KOPT-K1 (cell line): ENCODE data around the gene ACAP2.
"Not testable (repeated sequence)": the region's sequence is repeated elsewhere in the genome, so short reads cannot be mapped to it uniquely, and the experiment has no call there.

Experiments
- H3K27ac ChIP-seq: fragments of 200-600 bp; sonication (generic); 2 replicates; pipeline ENCODE4 v1.5.1; 2016; ENCODE audit warnings: antibody characterized with exemption, mild to moderate bottlenecking, low read depth, low read length; ENCODE audit not compliant: poor library complexity, severe bottlenecking
- H3K36me3 ChIP-seq: fragments of 200-600 bp; sonication (generic); 2 replicates; pipeline ENCODE4 v1.5.1; 2017; ENCODE audit warnings: antibody characterized with exemption, mild to moderate bottlenecking, low read length, moderate library complexity; ENCODE audit not compliant: insufficient read depth
- H3K9me3 ChIP-seq: fragments of 200-600 bp; sonication (generic); 2 replicates; pipeline ENCODE4 v1.5.1; 2017; ENCODE audit warnings: antibody characterized with exemption, low read length, mild to moderate bottlenecking; ENCODE audit not compliant: insufficient read depth, poor library complexity, severe bottlenecking

Gene ACAP2

DNA sequence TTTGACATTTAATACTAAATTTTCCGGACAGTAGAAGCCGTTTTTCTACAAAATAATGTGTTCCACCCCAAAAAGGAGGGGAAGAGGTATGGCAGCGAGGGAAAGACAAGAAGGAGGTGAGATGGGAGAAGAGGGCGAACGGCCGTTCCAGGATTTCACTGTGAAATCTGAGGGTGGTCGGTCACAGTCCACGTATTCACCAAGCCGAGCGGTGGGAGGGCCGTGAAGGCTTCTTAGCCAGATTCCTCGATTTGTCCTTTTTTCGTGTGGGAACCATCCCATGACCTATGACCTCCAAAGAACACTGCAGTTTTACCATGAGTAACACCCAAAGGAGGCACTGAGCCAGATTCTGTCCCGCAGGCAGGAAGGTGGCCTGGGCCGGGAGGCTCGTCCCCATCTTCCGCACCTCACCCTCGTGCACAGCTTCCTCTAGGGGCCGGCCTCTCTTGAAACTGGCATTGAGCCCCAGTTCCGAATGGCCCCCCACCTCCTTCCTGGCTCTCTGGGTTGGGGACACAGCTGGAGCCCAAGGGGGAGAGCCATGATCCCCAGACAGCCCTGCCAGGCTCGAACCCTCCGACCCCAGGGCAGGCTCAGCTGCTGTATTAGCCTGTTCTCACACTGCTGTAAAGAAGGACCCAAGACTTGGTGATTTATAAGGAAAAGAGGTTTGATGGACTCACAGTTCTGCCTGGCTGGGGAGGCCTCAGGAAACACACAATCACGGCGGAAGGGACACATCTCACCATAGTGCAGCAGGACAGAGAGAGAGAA, 195.5 kb downstream of the ACAP2 start:
- Histone ChIP-seq H3K27ac (no peak overlapping the region), H3K36me3 (peaks cover 10% of the 10 kb centered on the region; the same call in 1 of the 2 replicates), H3K9me3 (no peaks in the 10 kb centered on the region)

DNA sequence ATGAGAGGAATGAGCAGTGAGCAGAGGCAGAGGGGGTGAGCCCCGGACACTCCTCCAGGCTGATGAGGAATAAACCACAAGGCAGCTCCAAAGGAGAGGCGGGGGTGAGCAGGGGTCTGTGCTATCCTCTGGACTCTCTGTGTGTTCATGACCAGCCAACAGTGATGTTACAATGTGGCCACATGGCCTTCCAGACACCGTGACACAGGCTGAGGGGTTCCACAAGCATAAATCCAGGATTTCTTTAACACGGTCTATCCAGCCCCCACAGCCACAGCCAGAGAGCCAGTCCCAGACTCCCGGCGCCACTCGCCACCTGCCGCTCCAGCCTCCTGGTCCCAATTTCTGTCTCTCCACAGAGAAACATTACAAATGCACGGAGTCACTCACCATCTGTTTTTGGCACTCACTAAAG, 196.2 kb downstream of the ACAP2 start:
- Histone ChIP-seq H3K27ac (no peak overlapping the region), H3K36me3 (peaks cover 10% of the 10 kb centered on the region; the same call in 1 of the 2 replicates), H3K9me3 (no peaks in the 10 kb centered on the region)

DNA sequence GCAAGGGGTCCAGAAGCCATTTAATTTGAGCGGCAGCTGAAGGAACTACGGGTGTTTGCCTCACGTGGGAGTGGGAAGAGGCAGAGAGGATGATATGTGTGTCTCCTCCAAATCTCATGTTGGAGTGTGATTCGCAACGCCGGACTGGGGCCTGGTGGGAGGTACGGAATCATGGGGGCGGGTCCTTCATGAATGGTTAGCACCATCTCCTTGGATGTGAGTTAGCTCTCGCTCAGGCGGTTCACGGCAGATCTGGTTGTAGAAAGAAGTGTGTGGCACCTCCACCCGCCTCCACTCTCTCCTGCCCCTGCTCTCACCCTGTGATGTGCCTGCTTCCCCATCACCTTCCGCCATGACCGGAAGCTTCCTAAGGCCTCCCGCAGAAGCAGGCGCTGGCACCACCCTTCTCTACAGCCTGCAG, 197.3 kb downstream of the ACAP2 start:
- no peaks in the 10 kb centered on the region for H3K9me3 ChIP-seq
- H3K27ac ChIP-seq: no peak overlapping the region
- peaks cover 10% of the 10 kb centered on the region; the same call in 1 of the 2 replicates for H3K36me3 ChIP-seq

DNA sequence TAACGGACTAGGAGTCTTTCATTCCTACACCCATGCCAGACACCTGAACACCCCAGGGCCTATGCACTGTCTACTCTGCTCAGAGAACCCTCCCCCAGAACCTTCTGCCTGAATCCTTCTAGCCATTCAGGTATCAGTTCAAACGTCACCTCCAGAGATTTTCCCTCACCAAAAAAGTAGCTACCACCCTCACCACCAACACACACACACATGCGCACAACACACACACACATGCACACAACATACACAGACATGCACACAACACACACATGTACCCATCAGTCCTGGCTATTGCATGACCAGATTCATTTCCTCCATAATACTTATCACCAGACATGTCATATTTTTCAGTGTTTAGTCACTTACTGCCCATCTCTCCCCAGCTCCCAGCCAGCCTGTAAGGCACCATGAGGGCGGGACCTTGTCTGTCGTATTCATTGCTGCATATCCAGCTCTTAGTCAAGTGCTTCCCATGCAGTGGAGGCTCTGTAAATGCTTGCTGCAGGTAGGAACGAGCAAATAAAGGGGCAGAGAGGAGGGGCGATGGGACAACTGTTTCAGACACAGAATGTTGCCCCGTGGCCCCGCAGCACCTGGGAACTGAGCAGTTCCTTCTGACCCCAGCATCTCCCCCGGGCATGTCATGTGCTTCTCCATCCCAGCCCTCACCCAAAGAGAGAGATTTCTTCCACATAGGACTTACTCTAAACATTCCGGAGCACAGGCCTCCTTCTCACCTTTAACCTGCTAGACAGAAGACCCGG, 201.0 kb downstream of the ACAP2 start:
- no peaks in the 10 kb centered on the region; the same call in 1 of the 2 replicates for H3K36me3 ChIP-seq
- no peak overlapping the region for H3K27ac ChIP-seq
- H3K9me3 ChIP-seq: peaks cover 6% of the 10 kb centered on the region

DNA sequence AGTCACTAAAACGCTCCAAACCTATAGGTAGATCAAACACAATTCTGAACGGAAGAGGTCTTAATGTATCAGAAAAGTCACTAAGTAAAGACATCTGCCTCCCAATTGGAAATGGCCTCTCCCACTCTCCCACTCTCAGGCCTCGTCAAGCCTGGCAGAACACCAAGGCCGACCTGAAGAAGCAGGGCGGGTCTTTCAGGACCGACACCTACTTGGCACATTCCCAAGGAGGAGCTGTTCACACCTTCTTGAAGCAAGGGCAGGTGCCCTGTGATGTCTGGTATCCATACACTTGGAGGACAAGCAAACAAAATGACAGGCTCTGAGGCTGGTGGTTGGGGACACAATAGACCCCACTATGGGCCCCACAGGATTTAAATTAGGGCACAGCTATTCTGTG, 201.9 kb downstream of the ACAP2 start:
- H3K9me3 ChIP-seq: peaks cover 11% of the 10 kb centered on the region
- H3K36me3 ChIP-seq: no peaks in the 10 kb centered on the region; the same call in 1 of the 2 replicates
- H3K27ac ChIP-seq: no peak overlapping the region

DNA sequence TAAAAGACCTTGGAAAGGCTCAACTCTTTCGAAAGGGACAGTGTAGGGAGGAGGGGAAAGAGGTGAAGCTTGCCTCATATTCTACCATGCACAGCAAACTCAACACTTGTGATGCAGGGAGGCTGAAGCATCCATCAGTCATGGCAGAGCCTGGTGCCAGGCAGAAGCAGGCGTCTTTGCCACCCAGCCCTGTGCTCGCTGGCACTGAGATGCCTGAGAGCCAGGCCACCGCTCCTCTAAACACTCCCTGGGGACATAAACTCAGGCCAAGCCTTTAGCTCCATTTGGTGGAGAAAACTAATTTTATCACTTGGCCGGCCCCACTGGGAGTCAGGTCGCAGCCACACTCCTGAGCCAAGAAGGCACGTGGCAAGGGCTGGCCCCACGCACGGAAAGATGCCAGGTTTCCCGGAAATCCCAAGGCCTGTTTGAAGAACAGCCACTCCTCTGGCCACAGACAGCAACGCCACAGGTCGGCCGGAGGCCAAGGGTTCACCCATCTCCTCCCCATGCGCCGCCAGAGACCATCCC, 202.6 kb downstream of the ACAP2 start:
- H3K27ac ChIP-seq: no peak overlapping the region
- H3K36me3 ChIP-seq: peaks cover 3% of the 10 kb centered on the region; the same call in 1 of the 2 replicates
- peaks cover 11% of the 10 kb centered on the region for H3K9me3 ChIP-seq

DNA sequence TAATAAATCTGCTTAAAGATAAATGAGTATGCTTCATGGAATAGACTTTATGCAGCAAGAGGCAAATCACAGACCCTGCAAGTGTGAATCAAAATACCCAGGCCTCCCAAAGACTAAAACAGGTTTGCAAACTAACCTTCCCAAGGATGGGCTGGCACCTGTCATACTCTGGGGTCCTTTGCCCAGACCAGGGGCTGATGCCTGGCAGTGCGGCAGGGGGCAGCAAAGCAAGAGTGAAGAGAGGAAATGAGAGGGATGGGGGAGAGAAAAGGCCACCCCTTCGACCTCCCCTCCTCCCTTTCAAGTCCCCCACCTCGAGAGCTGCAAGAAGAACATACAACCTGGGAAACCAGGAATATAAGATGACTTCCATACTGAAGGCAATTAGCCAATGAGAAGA, 203.7 kb downstream of the ACAP2 start:
- peaks cover 11% of the 10 kb centered on the region for H3K9me3 ChIP-seq
- H3K27ac ChIP-seq: no peak overlapping the region
- peaks cover 4% of the 10 kb centered on the region; the same call in 1 of the 2 replicates for H3K36me3 ChIP-seq

DNA sequence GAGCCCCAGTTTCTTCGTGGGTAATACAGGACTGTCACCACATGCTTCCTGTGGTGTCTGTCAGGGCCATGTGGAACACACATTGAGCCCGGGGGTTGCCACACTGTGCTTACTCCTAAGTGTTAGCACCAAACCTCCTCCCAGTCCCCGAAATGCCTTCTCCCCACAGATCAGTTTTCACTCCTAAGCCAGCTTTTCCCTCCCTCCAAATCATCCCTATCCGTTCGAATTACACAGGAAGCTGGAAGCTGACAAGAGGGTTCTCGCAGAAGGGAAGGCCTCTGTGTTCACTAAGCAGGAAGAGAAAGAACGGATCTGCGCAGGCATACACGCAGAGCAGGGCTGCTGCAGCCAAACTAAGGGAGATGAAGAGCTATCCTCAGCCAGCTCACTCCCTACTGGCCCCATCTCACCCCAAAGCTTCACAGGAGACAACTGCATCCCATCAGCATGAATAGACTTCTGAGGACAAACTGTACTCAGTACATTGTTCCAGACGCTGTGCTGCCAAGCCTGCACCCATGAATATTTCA, 204.2 kb downstream of the ACAP2 start:
- H3K9me3 ChIP-seq: peaks cover 11% of the 10 kb centered on the region
- peaks cover 4% of the 10 kb centered on the region; the same call in 1 of the 2 replicates for H3K36me3 ChIP-seq
- no peak overlapping the region for H3K27ac ChIP-seq

DNA sequence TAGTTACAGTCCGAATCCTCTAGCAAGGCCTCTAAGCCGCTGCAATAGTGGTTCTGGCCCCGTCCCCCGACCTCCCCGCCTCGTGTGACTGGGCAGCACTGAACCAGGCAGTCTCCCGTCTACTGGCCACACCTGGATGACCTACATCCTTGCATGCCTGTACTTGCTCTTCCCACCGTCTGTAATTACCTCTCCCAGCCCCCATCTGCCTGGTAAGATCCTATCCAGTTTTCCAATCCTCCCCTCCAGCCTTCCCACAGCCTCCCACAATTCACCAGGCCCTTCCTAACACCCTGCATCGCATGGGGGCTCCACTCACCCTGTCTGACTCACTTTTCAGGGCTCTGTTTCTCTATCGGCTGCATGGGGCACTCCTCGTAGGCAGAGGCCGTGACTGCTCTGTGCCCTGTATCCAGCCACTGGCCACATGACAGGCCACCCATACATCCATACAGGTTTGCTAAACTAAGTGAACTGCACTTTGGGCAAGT, 204.7 kb downstream of the ACAP2 start:
- no peak overlapping the region for H3K27ac ChIP-seq
- H3K36me3 ChIP-seq: peaks cover 4% of the 10 kb centered on the region; the same call in 1 of the 2 replicates
- H3K9me3 ChIP-seq: peaks cover 11% of the 10 kb centered on the region

DNA sequence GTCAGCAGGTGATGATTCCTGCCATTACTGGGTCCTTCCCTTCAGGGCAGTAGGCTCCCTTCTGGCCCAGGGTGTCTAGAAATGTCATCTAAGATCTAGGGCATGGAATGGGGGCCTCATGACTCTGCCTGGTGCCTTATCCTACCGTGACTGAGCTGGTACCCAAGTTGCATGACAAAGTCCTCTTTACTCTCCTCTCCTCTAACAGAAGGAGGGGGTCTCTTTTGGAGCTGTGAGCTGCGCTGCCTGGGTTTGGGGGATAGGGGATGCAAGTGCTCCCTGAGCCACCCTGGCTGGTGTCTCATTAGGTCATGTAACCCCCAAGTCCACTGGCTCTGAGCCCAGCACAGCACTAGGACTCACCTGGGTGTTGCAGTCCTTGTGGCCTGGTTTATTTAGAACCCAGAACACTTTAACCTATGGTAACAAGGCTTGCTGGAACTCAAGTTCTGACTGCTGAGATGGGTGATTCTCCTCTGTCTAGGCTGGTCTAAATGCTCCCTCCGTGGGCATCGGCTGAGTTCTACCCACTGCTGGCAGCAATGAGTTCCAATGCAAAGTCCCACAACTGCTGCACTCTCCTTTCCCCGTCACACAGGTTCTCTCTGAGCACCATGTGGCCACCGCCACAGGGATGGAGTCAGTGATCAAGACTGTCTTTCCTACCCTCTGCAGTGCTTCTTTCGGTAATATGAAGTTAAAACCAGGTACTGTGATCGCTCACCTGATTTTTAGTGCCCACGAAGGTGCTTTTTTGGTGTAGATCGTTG, 205.8 kb downstream of the ACAP2 start:
- Histone ChIP-seq H3K9me3 (peaks cover 11% of the 10 kb centered on the region), H3K27ac (no peak overlapping the region), H3K36me3 (0 out of 2 replicates have a peak, but pooled peaks cover 4% of the 10 kb centered on the region)

DNA sequence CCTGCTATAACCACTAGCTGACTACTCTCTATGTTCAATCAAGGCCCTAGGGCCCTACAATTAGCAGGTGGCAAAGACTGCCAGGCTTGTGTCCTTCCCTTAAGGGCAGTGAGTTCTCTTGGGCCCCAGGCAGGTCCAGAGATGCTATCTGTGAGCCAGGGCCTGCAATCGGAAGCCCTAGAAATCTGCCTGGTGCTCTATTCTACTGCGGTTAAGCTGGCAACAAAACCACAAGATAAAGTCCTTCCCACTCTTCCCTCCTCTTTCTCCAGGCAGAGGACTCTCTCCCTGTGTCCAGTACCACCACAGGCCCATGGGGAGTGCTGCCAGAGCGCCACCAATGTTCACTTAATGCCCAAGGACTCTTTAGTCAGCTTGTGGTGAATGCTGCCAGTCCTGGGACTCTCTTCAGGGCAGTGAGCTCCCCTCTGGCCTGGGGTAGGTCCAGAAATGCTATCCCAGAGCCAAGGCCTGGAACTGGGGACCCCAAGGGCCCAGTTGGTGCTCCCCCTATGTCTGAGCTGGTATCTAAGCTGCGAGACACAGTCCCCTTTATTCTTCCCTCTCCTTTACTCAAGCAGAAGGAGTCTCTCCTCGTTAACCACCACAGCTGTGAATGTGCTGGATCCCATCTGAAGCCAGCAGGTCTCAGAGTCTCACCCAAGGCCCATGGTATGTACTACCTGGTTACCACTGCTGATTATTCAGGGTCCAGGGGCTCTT, 206.6 kb downstream of the ACAP2 start:
- Histone ChIP-seq H3K9me3 (peaks cover 11% of the 10 kb centered on the region), H3K27ac (no peak overlapping the region), H3K36me3 (0 out of 2 replicates have a peak, but pooled peaks cover 4% of the 10 kb centered on the region)

DNA sequence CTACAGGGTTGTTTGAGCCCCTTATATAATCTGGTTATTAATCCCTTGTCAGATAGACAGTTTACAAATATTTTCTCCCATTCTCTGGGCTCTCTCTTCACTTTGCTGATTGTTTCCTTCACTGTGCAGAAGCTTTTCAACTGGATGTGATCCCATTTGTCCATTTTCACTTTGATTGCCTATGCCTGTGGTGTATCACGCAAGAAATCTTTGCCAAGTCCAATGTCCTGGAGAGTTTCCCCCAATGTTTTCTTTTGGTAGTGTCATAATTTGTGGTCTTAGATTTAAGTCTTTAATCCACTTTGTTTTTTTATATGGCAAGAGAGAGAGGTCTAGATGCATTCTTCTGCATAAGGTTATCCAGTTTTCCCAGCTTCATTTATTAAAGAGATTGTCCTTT, 212.6 kb downstream of the ACAP2 start:
- Histone ChIP-seq H3K27ac (no peak overlapping the region), H3K9me3 (no peaks in the 10 kb centered on the region)

DNA sequence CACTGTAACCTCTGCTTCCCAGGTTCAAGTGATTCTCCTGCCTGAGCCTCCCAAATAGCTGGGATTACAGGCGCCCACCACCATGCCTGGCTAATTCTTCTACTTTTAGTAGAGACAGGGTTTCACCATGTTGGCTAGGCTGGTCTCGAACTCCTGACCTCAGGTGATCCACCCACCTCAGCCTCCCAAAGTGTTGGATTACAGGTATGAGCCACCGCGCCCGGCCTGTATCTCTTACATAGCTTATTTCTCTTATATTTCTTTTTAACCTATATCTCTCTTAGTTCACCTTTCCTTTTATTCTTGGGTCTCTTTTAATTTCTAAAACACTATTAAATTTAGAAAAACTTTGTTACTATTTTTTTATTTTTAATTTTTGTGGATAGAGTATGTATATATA, 213.9 kb downstream of the ACAP2 start:
- not testable (repeated sequence) for H3K9me3 ChIP-seq, H3K27ac ChIP-seq
- H3K36me3 ChIP-seq: peaks cover 16% of the 10 kb centered on the region; the same call in 1 of the 2 replicates

More for the DNA sequence above, 212.6 kb downstream of the ACAP2 start:
- peaks cover 12% of the 10 kb centered on the region; the same call in 1 of the 2 replicates for H3K36me3 ChIP-seq

DNA sequence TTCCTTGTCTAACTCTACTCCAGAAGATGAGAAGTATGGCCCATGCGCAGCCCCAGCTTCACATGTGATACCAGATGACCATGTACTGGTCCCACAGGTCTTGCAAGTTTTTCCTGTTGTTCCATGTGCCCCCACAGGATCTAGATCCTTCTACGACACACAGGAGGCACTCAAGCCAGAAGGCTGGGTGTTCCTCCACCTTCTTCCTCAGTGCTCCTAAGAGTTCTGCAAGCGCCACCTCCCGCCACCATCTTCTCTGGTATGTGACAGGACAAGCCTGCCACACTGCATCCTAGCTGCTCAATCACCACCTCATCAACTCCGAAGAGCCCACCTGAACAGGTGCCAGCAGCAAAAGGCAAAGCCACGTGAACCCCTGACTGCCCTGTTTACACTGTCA, 214.9 kb downstream of the ACAP2 start:
- H3K9me3 ChIP-seq: no peaks in the 10 kb centered on the region
- no peak overlapping the region for H3K27ac ChIP-seq
- peaks cover 16% of the 10 kb centered on the region; the same call in 1 of the 2 replicates for H3K36me3 ChIP-seq
